ENCODE data around the gene SLC25A51. TPM values are rescaled to one million over a fixed set of nuclear protein-coding genes. Genes with fewer than 3 reads are reported as not detected.

The SLC25A51 gene
- total RNA-seq, 4 donors from 2014 or later = 21.0 to 31.6 (median 26.1) TPM

DNA sequence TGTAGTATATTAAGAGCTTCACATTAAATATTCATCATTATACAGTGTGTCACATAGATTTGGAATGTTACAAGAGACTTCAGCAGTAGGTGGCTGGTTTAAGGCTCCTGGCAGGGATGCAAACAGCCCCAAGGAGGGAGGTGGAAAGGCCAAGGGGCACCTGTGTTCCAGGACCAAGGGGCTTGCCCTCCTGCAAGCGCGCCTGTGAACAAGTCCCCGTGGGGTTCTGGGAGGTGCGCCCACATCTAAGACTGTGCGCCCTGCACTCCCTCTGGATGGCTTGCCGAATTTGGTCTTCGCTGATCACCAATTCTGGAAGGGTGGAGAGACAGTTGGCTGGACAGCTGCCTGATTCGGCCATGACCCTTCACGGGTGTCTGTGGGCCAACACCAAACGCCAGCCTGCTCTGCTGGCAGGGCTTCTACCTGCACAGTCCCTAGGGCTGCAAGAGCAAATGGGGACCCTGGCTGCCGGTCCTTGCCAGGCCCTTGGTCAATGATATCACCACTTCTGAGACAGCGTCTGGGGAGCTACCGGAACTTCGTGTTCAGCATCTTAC, 12.1 kb upstream of the SLC25A51 start:
- H3K9me3 ChIP-seq = no peaks in the 10 kb centered on the region

DNA sequence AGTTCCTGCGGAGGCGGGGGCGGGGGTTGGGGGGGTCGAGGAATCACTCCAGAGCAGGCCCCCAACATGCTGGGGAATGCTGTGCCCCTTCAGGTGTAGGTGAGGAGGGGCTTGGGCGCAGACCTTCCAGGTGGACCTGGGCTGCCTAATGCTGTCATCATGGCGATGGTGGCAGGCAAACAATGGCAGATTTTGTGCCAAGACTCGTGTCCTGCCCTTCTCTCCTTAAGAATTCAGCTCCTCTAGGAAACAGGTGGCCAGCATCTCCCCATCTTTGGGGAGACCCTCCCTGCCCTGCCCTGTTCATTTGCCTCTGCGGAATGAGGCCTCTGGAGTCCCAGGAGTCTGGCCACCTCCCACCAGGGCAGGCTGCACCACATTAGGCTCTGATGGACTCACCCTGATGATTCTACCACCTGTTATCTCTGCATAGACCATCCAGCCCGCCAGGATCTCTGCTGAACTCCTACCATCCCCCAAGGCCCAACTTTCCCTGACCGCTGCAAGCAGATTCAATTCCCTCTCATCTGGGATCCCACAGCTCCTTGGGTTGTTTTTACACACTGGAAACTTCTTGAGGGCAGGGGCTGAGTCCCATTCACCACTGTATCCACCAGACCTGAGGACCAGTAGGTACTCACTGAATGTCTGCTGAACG, 10.9 kb upstream of the SLC25A51 start:
- Histone ChIP-seq H3K9me3 (no peaks in the 10 kb centered on the region), H3K4me3 (no peak overlapping the region), H3K4me1 (peaks cover 11% of the 10 kb centered on the region), H3K27ac (no peak overlapping the region), H3K36me3 (peaks cover 4% of the 10 kb centered on the region), H3K27me3 (no peaks in the 10 kb centered on the region)
- WGBS = 78% methylated on average over 7 of the region's 11 CpGs
- DNase-seq (ENCODE audit: low spot score in 2 of 2) = peak in 1 of 2 donors; percentile 62
- TF ChIP-seq, protein P1, sequence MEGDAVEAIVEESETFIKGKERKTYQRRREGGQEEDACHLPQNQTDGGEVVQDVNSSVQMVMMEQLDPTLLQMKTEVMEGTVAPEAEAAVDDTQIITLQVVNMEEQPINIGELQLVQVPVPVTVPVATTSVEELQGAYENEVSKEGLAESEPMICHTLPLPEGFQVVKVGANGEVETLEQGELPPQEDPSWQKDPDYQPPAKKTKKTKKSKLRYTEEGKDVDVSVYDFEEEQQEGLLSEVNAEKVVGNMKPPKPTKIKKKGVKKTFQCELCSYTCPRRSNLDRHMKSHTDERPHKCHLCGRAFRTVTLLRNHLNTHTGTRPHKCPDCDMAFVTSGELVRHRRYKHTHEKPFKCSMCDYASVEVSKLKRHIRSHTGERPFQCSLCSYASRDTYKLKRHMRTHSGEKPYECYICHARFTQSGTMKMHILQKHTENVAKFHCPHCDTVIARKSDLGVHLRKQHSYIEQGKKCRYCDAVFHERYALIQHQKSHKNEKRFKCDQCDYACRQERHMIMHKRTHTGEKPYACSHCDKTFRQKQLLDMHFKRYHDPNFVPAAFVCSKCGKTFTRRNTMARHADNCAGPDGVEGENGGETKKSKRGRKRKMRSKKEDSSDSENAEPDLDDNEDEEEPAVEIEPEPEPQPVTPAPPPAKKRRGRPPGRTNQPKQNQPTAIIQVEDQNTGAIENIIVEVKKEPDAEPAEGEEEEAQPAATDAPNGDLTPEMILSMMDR (IDR thresholded peaks at IDR 0.05) = no peak
- TF ChIP-seq POLR2A (IDR thresholded peaks at IDR 0.05) = no peak
- no peak for TF ChIP-seq EP300 (IDR thresholded peaks at IDR 0.05)
- no peak for TF ChIP-seq POLR2AphosphoS5 (IDR thresholded peaks at IDR 0.05)

More for the DNA sequence above, 12.1 kb upstream of the SLC25A51 start:
- H3K27ac ChIP-seq = peak overlapping the region; percentile 51
- H3K4me3 ChIP-seq = no peak overlapping the region
- peaks cover 18% of the 10 kb centered on the region for H3K4me1 ChIP-seq
- no peak for DNase-seq (ENCODE audit: low spot score in 2 of 2)
- 69% methylated on average over 7 of the region's 14 CpGs for WGBS
- H3K36me3 ChIP-seq = peaks cover 4% of the 10 kb centered on the region
- no peaks in the 10 kb centered on the region for H3K27me3 ChIP-seq
- TF ChIP-seq EP300 (IDR thresholded peaks at IDR 0.05) (no peak), POLR2AphosphoS5 (IDR thresholded peaks at IDR 0.05) (no peak), POLR2A (IDR thresholded peaks at IDR 0.05) (no peak)
- TF ChIP-seq, protein P1 (IDR thresholded peaks at IDR 0.05) = no peak

DNA sequence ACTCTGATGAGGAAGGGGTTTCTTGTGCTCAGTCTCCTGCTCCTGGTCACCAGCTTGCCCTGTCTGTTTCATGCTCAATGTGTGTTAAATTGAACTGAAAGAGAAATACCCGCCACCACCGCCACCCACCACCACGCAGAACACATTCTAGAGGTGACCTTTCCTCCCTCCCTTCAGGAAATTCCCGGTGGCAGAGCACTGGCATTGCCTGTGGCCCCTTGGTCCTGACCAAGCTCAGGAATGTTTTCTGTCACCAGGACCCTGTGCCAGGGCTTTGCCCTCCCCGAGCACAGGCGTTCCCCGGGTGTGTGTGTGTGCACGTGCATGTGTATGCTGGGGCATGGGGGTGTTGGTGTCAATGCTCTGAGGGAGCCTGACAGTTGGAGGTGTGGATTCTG, 10.2 kb upstream of the SLC25A51 start:
- no peaks in the 10 kb centered on the region for H3K27me3 ChIP-seq
- peaks cover 4% of the 10 kb centered on the region for H3K36me3 ChIP-seq
- no peaks in the 10 kb centered on the region for H3K9me3 ChIP-seq
- TF ChIP-seq, protein P1 (IDR thresholded peaks at IDR 0.05) = no peak
- TF ChIP-seq POLR2AphosphoS5 (IDR thresholded peaks at IDR 0.05) = no peak
- TF ChIP-seq EP300 (IDR thresholded peaks at IDR 0.05) = no peak
- no peak for TF ChIP-seq POLR2A (IDR thresholded peaks at IDR 0.05)
- DNase-seq (ENCODE audit: low spot score in 2 of 2) = peak in 1 of 2 donors; percentile 73
- peaks cover 11% of the 10 kb centered on the region for H3K4me1 ChIP-seq
- no peak overlapping the region for H3K27ac ChIP-seq
- WGBS = 80% methylated on average over 7 of the region's 8 CpGs
- no peak overlapping the region for H3K4me3 ChIP-seq

DNA sequence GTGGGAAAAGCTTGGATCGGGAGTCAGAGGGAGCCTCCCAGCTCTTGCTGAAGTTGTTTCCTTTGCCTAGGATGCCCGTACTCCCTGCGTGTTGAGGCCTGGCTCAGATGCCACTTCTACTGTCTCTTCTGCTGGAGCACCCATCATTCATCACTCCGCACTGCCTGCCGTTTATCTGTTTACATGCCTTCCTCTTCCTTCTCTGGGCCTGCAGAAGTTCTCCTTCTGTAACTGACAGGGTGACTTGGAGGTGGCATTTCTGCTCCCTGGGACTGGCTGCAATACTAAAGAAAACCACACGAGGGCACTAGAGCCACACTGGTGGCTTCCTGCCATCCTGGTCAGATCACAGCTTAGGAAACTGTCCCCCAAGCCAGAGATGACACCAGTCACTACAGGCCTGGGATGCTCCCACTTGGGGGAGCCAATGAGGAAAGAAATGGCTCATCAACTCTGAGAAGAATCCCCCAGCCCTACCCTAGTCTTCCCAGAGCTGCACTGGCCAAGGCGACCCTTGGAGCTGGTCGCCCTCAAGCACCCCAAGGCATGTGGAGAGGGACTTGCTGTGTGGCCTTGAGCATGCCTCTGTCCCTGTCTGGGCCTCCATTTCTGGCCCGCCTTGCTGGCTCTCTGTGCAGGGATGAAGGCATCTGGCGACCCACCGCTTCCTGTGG, 9.7 kb upstream of the SLC25A51 start:
- 49% methylated on average over 10 of the region's 11 CpGs for WGBS
- H3K4me3 ChIP-seq = no peak overlapping the region
- peak; percentile 84 for DNase-seq (ENCODE audit: low spot score in 2 of 2)
- H3K27ac ChIP-seq = no peak overlapping the region
- no peaks in the 10 kb centered on the region for H3K9me3 ChIP-seq
- H3K36me3 ChIP-seq = peaks cover 2% of the 10 kb centered on the region
- no peak for TF ChIP-seq EP300 (IDR thresholded peaks at IDR 0.05)
- TF ChIP-seq, protein P1 (IDR thresholded peaks at IDR 0.05) = peak; percentile 94 to 97
- peaks cover 11% of the 10 kb centered on the region for H3K4me1 ChIP-seq
- no peaks in the 10 kb centered on the region for H3K27me3 ChIP-seq

DNA sequence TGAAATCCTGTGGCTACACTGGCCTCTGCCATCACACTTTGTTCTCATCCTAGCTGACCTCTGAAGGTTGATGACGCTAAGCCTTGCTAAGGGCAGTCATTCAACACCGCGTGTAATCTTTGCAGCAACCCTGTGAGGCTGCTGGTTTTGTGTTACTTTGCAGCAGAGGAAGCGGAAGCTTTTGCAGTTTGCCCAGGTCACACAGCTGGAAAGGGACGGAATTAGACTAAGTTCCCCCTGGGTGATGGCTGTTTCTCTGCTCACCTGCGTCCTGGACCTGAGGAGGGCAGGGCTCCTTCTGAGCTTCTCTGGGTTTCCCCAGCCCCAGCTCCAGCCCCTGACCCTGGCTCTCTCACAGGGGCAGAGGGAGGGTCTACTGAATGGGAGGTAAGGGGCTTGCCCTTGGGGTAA, 7.3 kb upstream of the SLC25A51 start:
- Histone ChIP-seq H3K4me1 (peaks cover 4% of the 10 kb centered on the region), H3K9me3 (no peaks in the 10 kb centered on the region), H3K4me3 (no peak overlapping the region), H3K27me3 (no peaks in the 10 kb centered on the region), H3K27ac (no peak overlapping the region), H3K36me3 (no peaks in the 10 kb centered on the region)
- TF ChIP-seq, protein P1 (IDR thresholded peaks at IDR 0.05) = no peak
- TF ChIP-seq EP300 (IDR thresholded peaks at IDR 0.05) = no peak
- TF ChIP-seq POLR2AphosphoS5 (IDR thresholded peaks at IDR 0.05) = no peak
- TF ChIP-seq POLR2A (IDR thresholded peaks at IDR 0.05) = no peak
- WGBS = 74% methylated on average over 6 of the region's 6 CpGs
- peak in 1 of 2 donors; percentile 45 for DNase-seq (ENCODE audit: low spot score in 2 of 2)
